Liver (tissue), 9 donors: ENCODE results near the gene FXYD2. TPM values are rescaled to one million over a fixed set of nuclear protein-coding genes. Genes with fewer than 3 reads are reported as not detected.

Experiments used
- DNase-seq: peaks from one replicate; pipeline ENCODE4 v3.0.0-alpha.2; 2017; ENCODE audit warnings: low spot score
- H3K27ac ChIP-seq, 2 donors: one replicate each; pipeline ENCODE4 v1.7.0; 2013; ENCODE audit warnings: inconsistent platforms in 2 of 2, low read length in 2 of 2, control low read depth in 1 of 2, low read depth in 1 of 2, mild to moderate bottlenecking in 1 of 2
- H3K27me3 ChIP-seq, 4 donors: one replicate each; pipeline versions ENCODE4 v1.6.1 to v1.7.0; 2013; ENCODE audit warnings: low read length in 3 of 4, inconsistent platforms in 1 of 4, mild to moderate bottlenecking in 1 of 4, moderate library complexity in 1 of 4; ENCODE audit not compliant: control insufficient read depth in 4 of 4, insufficient read depth in 4 of 4
- H3K36me3 ChIP-seq, 4 donors: one replicate each; pipeline versions ENCODE4 v1.6.1 to v1.7.0; 2013; ENCODE audit warnings: low read length in 3 of 4, mild to moderate bottlenecking in 3 of 4, low read depth in 1 of 4, moderate library complexity in 1 of 4; ENCODE audit not compliant: control insufficient read depth in 4 of 4, insufficient read depth in 3 of 4
- H3K4me1 ChIP-seq, 4 donors: one replicate each; pipeline versions ENCODE4 v1.6.1 to v1.7.0; 2013; ENCODE audit warnings: low read length in 3 of 4, mild to moderate bottlenecking in 3 of 4, moderate library complexity in 1 of 4; ENCODE audit not compliant: control insufficient read depth in 4 of 4, insufficient read depth in 4 of 4
- H3K4me3 ChIP-seq, 3 donors: one replicate each; pipeline versions ENCODE4 v1.6.1 to v1.7.0; 2013; ENCODE audit warnings: low read length in 3 of 3, control low read depth in 1 of 3, low read depth in 1 of 3, mild to moderate bottlenecking in 1 of 3
- H3K9ac ChIP-seq, 2 donors: one replicate each; pipeline ENCODE4 v1.7.0; 2013; ENCODE audit warnings: low read length in 2 of 2, mild to moderate bottlenecking in 2 of 2, moderate library complexity in 2 of 2, control low read depth in 1 of 2, low read depth in 1 of 2
- H3K9me3 ChIP-seq, 4 donors: one replicate each; pipeline versions ENCODE4 v1.6.1 to v1.7.0; 2013; ENCODE audit warnings: low read length in 3 of 4; ENCODE audit not compliant: control insufficient read depth in 4 of 4
- EGR1 ChIP-seq, 2 donors: IDR thresholded peaks; 2 replicates each; pipeline ENCODE4 v1.6.1; 2016 to 2018; ENCODE audit warnings: antibody characterized with exemption in 2 of 2, low read depth in 2 of 2
- FOXA1 ChIP-seq: IDR thresholded peaks from 2 replicates; pipeline ENCODE4 v1.6.1; 2016; ENCODE audit warnings: antibody characterized with exemption
- FOXA2 ChIP-seq: IDR thresholded peaks from 2 replicates; pipeline ENCODE4 v1.6.1; 2016; ENCODE audit warnings: antibody characterized with exemption
- GABPA ChIP-seq, 2 donors: IDR thresholded peaks in 1 of 2; conservative IDR thresholded peaks in 1 of 2; 2 replicates each; pipeline ENCODE4 v1.6.1; 2016; ENCODE audit warnings: antibody characterized with exemption in 2 of 2, mild to moderate bottlenecking in 1 of 2, moderate library complexity in 1 of 2
- HNF4G ChIP-seq: IDR thresholded peaks from 2 replicates; pipeline ENCODE4 v1.6.1; 2016; ENCODE audit warnings: antibody characterized with exemption
- JUND ChIP-seq, 2 donors: IDR thresholded peaks; 2 replicates each; pipeline ENCODE4 v1.6.1; 2016; ENCODE audit warnings: antibody characterized with exemption in 2 of 2
- NR2F2 ChIP-seq: IDR thresholded peaks from 2 replicates; pipeline ENCODE4 v1.6.1; 2016; ENCODE audit warnings: antibody characterized with exemption
- RXRA ChIP-seq, 2 donors: IDR thresholded peaks; 2 replicates each; pipeline ENCODE4 v1.6.1; 2017 to 2018; ENCODE audit warnings: antibody characterized with exemption in 2 of 2, mild to moderate bottlenecking in 1 of 2
- SP1 ChIP-seq: IDR thresholded peaks from 2 replicates; pipeline ENCODE4 v1.6.1; 2018; ENCODE audit warnings: antibody characterized with exemption, mild to moderate bottlenecking
- TAF1 ChIP-seq: conservative IDR thresholded peaks from 2 replicates; pipeline ENCODE4 v1.6.1; 2016; ENCODE audit warnings: antibody characterized with exemption, mild to moderate bottlenecking
- YY1 ChIP-seq: IDR thresholded peaks from 2 replicates; pipeline ENCODE4 v1.6.1; 2016; ENCODE audit warnings: antibody characterized with exemption, mild to moderate bottlenecking
- WGBS: extraction: QIAGEN DNeasy Blood & Tissue Kit; methylation state at CpG from one replicate; pipeline ENCODE4 v1.1.7; 2013; 5-methylcytosine and 5-hydroxymethylcytosine counted together
- polyA plus RNA-seq, 2 donors: library from polyadenylated mRNA; stranded (reverse) in 1 of 2; unstranded in 1 of 2; fragments of 200-250 nt in 1 of 2; fragments of >200 nt in 1 of 2; fragmentation: Nextera tagmentation in 1 of 2; extraction: Ambion mirVana in 1 of 2; gene quantifications; one replicate each; pipeline versions ENCODE4 v1.2.1 to v1.2.3, GENCODE V29; 2013 to 2015
- total RNA-seq, 2 donors: library from RNA; depleted of rRNA; stranded (reverse); fragments of >200 nt; gene quantifications; one replicate each; pipeline ENCODE4 v1.2.3, GENCODE V29; 2014
- TF ChIP-seq, protein P1 (sequence below): IDR thresholded peaks from 2 replicates; pipeline ENCODE4 v1.6.1; 2016; ENCODE audit warnings: antibody characterized with exemption
- TF ChIP-seq, protein P2 (sequence below): fragments of 150-350 bp; IDR thresholded peaks from 2 replicates; pipeline ENCODE4 v1.5.1; 2017; ENCODE audit warnings: improper control_type of control experiment, low read depth, low read length; ENCODE audit not compliant: missing input control
- donor health status: healthy.
- donor health status: healthy.
- donor health status: healthy.
- donor health status: healthy.
- donor health status: healthy.

FXYD2 gene
- total and polyA plus RNA-seq, 4 donors: 20.2 to 105 (median 41.8) TPM

DNA sequence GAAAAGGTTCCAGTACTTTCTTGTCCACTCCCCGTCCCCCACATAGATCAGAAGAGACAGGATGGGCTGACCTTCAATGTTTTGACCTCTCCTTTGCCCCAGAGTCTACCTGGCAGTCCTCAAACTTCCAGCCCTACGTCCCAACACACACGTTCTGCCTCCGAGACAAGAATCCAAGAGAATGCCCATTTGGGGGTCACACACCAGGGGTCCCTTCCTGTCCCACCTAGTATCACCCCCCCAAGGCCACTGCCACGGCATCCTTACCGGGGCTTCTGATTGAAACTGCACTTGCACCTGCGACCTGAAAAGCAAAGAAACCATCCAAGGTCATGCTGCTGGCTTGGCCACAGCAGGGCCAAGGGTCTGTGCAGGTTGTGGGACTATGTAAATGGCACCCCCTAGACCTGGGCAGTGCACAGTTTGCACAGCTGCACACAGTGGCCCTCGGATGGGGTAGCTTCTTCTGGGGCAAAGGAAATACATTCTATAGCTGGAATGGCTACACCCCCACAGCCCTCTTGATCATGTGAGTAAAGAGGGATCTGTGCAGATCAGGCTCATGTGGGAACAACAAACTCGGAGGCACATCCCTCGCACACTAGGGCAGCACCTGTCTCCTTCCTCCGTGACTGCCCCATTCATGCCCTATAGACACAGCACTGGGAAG is 16.5 kb upstream of the FXYD2 start:
- Histone ChIP-seq H3K4me1 (no peaks in the 10 kb centered on the region), H3K27ac (no peak overlapping the region), H3K9ac (no peak overlapping the region), H3K9me3 (no peaks in the 10 kb centered on the region), H3K36me3 (no peaks in the 10 kb centered on the region), H3K27me3 (no peaks in the 10 kb centered on the region), H3K4me3 (no peak overlapping the region)
- DNase-seq: no peak
- 61% methylated on average over 11 of the region's 11 CpGs for WGBS
- TF ChIP-seq, protein P1, sequence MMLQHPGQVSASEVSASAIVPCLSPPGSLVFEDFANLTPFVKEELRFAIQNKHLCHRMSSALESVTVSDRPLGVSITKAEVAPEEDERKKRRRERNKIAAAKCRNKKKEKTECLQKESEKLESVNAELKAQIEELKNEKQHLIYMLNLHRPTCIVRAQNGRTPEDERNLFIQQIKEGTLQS: no peak
- no peak for TF ChIP-seq GABPA (IDR thresholded peaks at IDR 0.05 in 1 of 2, conservative IDR thresholded peaks at IDR 0.05 in 1 of 2)
- no peak for TF ChIP-seq RXRA (IDR thresholded peaks at IDR 0.05)
- no peak for TF ChIP-seq FOXA1
- no peak for TF ChIP-seq JUND (IDR thresholded peaks at IDR 0.05)
- TF ChIP-seq NR2F2: no peak
- no peak for TF ChIP-seq YY1
- TF ChIP-seq, protein P2, sequence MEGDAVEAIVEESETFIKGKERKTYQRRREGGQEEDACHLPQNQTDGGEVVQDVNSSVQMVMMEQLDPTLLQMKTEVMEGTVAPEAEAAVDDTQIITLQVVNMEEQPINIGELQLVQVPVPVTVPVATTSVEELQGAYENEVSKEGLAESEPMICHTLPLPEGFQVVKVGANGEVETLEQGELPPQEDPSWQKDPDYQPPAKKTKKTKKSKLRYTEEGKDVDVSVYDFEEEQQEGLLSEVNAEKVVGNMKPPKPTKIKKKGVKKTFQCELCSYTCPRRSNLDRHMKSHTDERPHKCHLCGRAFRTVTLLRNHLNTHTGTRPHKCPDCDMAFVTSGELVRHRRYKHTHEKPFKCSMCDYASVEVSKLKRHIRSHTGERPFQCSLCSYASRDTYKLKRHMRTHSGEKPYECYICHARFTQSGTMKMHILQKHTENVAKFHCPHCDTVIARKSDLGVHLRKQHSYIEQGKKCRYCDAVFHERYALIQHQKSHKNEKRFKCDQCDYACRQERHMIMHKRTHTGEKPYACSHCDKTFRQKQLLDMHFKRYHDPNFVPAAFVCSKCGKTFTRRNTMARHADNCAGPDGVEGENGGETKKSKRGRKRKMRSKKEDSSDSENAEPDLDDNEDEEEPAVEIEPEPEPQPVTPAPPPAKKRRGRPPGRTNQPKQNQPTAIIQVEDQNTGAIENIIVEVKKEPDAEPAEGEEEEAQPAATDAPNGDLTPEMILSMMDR: no peak
- no peak for TF ChIP-seq TAF1
- no peak for TF ChIP-seq HNF4G
- no peak for TF ChIP-seq SP1
- TF ChIP-seq EGR1 (IDR thresholded peaks at IDR 0.05; ENCODE audit: low read depth in 2 of 2): no peak
- TF ChIP-seq FOXA2: no peak

DNA sequence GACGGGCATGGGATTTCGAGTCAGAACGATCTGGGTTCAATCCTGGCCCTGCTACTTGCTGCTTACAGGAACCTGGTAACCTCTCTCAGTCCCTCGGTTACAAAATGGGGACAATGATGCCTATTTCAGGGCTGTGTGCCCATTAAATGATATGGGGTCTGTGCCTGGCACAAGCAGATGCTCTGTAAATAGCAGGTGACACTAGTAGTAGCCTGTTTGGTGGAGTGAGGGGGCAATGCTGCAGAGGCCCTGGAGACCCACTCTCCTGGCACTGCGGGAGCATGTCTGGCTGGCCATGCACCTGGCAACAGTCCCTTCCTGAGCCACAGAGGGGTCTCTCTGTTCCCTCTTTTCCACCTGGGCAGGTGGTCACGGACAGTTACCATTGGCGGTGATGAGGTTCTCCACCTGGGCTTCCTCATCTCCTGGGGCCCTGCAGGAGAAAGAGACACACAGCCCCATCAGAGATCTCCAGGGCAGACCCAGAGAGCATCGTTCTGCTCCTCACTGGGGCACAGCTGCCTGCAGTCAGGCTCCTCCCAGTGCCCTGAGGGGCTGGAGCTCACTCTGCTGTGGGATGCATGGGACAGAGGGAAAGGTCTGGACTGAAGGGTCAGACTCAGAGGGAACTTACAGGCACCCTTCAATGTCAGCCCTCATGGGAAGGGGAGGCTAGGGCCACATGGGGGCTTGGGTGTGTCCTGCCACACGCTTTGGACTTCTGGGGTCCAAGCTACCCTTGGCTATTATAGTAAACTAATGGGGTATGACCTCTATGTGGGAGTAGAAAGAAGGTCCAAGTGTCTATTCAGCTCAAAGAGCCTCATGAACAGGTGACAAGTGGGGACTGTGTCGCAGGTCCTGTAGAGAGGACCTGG is 15.6 kb upstream of the FXYD2 start:
- Histone ChIP-seq H3K9me3 (no peaks in the 10 kb centered on the region), H3K4me1 (no peaks in the 10 kb centered on the region), H3K27ac (no peak overlapping the region), H3K4me3 (no peak overlapping the region), H3K27me3 (no peaks in the 10 kb centered on the region), H3K36me3 (no peaks in the 10 kb centered on the region), H3K9ac (no peak overlapping the region)
- 90% methylated on average over 10 of the region's 10 CpGs for WGBS
- DNase-seq: peak; percentile 27
- TF ChIP-seq TAF1 (no peak), JUND (IDR thresholded peaks at IDR 0.05) (no peak), EGR1 (IDR thresholded peaks at IDR 0.05; ENCODE audit: low read depth in 2 of 2) (no peak), HNF4G (no peak)
- TF ChIP-seq, protein P2: no peak
